HepG2 (cell line): ENCODE data around the gene HDGFL2. TPM values are rescaled to one million over a fixed set of nuclear protein-coding genes. Genes with fewer than 3 reads are reported as not detected.

Experiments
- DZIP1 ChIP-seq: sonication (generic); formaldehyde crosslinking; IDR thresholded peaks from 2 replicates; pipeline ENCODE4 v1.5.0; 2020; ENCODE audit warnings: mild to moderate bottlenecking, missing genetic modification reagents
- GPN1 ChIP-seq: sonication (generic); formaldehyde crosslinking; IDR thresholded peaks from 2 replicates; pipeline ENCODE4 v1.5.1; 2020; ENCODE audit warnings: missing genetic modification reagents, borderline replicate concordance
- HIC2 ChIP-seq: sonication (generic); formaldehyde crosslinking; IDR thresholded peaks from 2 replicates; pipeline ENCODE4 v1.9.0; 2022; ENCODE audit warnings: low read depth, missing genetic modification reagents
- HNRNPH1 ChIP-seq: fragments of 200-400 bp; formaldehyde crosslinking; optimal IDR thresholded peaks from 2 replicates; pipeline ENCODE3; 2017; ENCODE audit warnings: mild to moderate bottlenecking, low read depth, low read length
- IRF2 ChIP-seq: IDR thresholded peaks from 2 replicates; pipeline ENCODE4 v1.6.1; 2018; ENCODE audit warnings: missing genetic modification reagents, missing compliant biosample characterization
- KDM5B ChIP-seq: sonication (generic); formaldehyde crosslinking; IDR thresholded peaks from 2 replicates; pipeline ENCODE4 v1.4.0; 2020; ENCODE audit warnings: missing genetic modification reagents, mild to moderate bottlenecking, borderline replicate concordance
- KLF9 ChIP-seq: IDR thresholded peaks from 2 replicates; pipeline ENCODE4 v1.6.1; 2016; ENCODE audit warnings: low read depth
- MAFK ChIP-seq, 2 experiments: IDR thresholded peaks in 1 of 2; conservative IDR thresholded peaks in 1 of 2; 2 replicates each; pipeline ENCODE4 v1.6.1; 2011; ENCODE audit warnings: improper control_type of control experiment in 2 of 2, low read length in 2 of 2
- SMYD3 ChIP-seq: sonication (generic); formaldehyde crosslinking; IDR thresholded peaks from 2 replicates; pipeline ENCODE4 v1.8.1; 2023; ENCODE audit warnings: mild to moderate bottlenecking, missing genetic modification reagents
- SOX5 ChIP-seq: IDR thresholded peaks from 2 replicates; pipeline ENCODE4 v1.6.1; 2016; ENCODE audit warnings: borderline replicate concordance
- STAG1 ChIP-seq: sonication (generic); formaldehyde crosslinking; IDR thresholded peaks from 2 replicates; pipeline ENCODE4 v1.4.0; 2020; ENCODE audit warnings: missing genetic modification reagents
- ZC3H13 ChIP-seq: sonication (generic); formaldehyde crosslinking; IDR thresholded peaks from 2 replicates; pipeline ENCODE4 v1.8.1; 2023; ENCODE audit warnings: mild to moderate bottlenecking, missing genetic modification reagents, moderate library complexity
- ZFP62 ChIP-seq: sonication (generic); formaldehyde crosslinking; IDR thresholded peaks from 2 replicates; pipeline ENCODE4 v1.4.0; 2020; ENCODE audit warnings: missing genetic modification reagents
- ZKSCAN1 ChIP-seq: fragments of 150-350 bp; IDR thresholded peaks from 2 replicates; pipeline ENCODE4 v1.6.1; 2014; ENCODE audit warnings: low read length
- ZNF292 ChIP-seq: sonication (generic); formaldehyde crosslinking; IDR thresholded peaks from 2 replicates; pipeline ENCODE4 v1.8.1; 2022; ENCODE audit warnings: mild to moderate bottlenecking, low read depth, missing genetic modification reagents, borderline replicate concordance
- ZNF441 ChIP-seq: sonication (generic); formaldehyde crosslinking; IDR thresholded peaks from 2 replicates; pipeline ENCODE4 v1.7.0; 2021; ENCODE audit warnings: missing genetic modification reagents, borderline replicate concordance
- ZSCAN25 ChIP-seq: sonication (generic); formaldehyde crosslinking; IDR thresholded peaks from 2 replicates; pipeline ENCODE4 v1.8.0; 2022; ENCODE audit warnings: mild to moderate bottlenecking, missing genetic modification reagents
- polyA plus RNA-seq, 8 experiments: library from polyadenylated mRNA; depleted of rRNA in 3 of 8; stranded (reverse) in 7 of 8; unstranded in 1 of 8; fragments of >200 nt; fragmentation: Illumina TruSeq in 4 of 8; extraction: Trizol in 4 of 8; gene quantifications; 2 replicates each; pipeline versions ENCODE4 v1.2.1 to v1.2.3, GENCODE V29; 2011 to 2016; ENCODE audit warnings: low read depth in 4 of 8, missing spikeins in 1 of 8, mixed read lengths in 1 of 8; ENCODE audit not compliant: insufficient read depth in 1 of 8
- total RNA-seq, 5 experiments: library from RNA; depleted of rRNA; stranded (reverse); fragments of >200 nt; fragmentation: Illumina TruSeq; extraction: Trizol; gene quantifications; 2 replicates each; pipeline ENCODE4 v1.2.3, GENCODE V29; 2016; ENCODE audit warnings: low read depth in 1 of 5
- TF ChIP-seq, protein P1 (sequence below): sonication (generic); formaldehyde crosslinking; IDR thresholded peaks from 2 replicates; pipeline ENCODE4 v1.8.0; 2022; ENCODE audit warnings: mild to moderate bottlenecking, missing genetic modification reagents, borderline replicate concordance
- TF ChIP-seq, protein P2 (sequence below): sonication (generic); formaldehyde crosslinking; IDR thresholded peaks from 2 replicates; pipeline ENCODE4 v1.5.0; 2020; ENCODE audit warnings: mild to moderate bottlenecking, missing genetic modification reagents
- TF ChIP-seq, protein P3 (sequence below): sonication (generic); formaldehyde crosslinking; conservative IDR thresholded peaks from 2 replicates; pipeline ENCODE4 v1.4.0; 2020; ENCODE audit warnings: missing genetic modification reagents

HDGFL2 gene
- total and polyA plus RNA-seq, 2 of the 13 experiments (the other 11 are each of a cell fraction or from before 2014, with no cell fraction given) = 20.0 to 51.1 TPM

DNA sequence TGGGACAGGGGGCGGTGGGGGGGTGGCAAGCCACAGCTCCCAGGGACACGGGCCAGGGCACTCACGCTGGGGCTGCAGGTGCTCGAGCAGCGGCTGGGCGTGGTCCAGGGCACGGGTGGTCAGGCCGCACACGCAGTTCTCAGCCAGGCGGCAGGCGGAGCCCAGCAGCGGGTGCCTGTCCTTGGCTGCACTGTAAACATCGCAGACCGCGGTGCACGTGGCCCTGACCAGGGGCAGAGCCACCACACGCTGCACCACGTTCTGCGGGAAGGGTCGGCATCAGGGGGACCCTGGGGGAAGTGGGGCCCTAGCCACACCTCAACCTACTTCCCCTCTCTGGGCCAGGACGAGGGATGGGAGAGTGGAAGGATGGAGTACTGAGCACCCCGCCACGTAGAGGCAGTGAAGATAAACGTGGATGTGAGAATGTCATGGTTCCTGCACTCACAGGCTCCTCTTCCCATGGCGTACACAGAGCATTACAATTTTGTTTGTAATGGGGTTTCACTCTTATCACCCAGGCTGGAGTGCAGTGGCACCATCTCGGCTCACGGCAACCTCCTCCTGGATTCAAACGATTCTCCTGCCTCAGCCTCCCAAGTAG is 59.6 kb downstream of the HDGFL2 start (continued):
- TF ChIP-seq HNRNPH1 (no peak), ZNF441 (CRISPR knock-in tag) (0 out of 2 replicates have a peak, but pooled peaks have one; percentile 31), ZKSCAN1 (no peak), STAG1 (CRISPR knock-in tag) (peak; percentile 21), SMYD3 (no peak), GPN1 (CRISPR knock-in tag) (no peak), DZIP1 (CRISPR knock-in tag) (peak; percentile 62), ZFP62 (CRISPR knock-in tag) (no peak), SOX5 (peak; percentile 54), IRF2 (peak; percentile 82), ZSCAN25 (CRISPR knock-in tag) (peak; percentile 43; the same call in 1 of the 2 replicates), KLF9 (CRISPR knock-in tag) (no peak), ZC3H13 (CRISPR knock-in tag) (peak; percentile 75; the same call in 1 of the 2 replicates), HIC2 (CRISPR knock-in tag) (peak; percentile 88), MAFK (conservative IDR thresholded peaks at IDR 0.05 in 1 of 2, IDR thresholded peaks at IDR 0.05 in 1 of 2; ENCODE audit: low read length in 2 of 2) (no peak), KDM5B (peak; percentile 92; the same call in 1 of the 2 replicates), ZNF292 (CRISPR knock-in tag) (no peak; the same call in 1 of the 2 replicates)
- TF ChIP-seq, protein P1, sequence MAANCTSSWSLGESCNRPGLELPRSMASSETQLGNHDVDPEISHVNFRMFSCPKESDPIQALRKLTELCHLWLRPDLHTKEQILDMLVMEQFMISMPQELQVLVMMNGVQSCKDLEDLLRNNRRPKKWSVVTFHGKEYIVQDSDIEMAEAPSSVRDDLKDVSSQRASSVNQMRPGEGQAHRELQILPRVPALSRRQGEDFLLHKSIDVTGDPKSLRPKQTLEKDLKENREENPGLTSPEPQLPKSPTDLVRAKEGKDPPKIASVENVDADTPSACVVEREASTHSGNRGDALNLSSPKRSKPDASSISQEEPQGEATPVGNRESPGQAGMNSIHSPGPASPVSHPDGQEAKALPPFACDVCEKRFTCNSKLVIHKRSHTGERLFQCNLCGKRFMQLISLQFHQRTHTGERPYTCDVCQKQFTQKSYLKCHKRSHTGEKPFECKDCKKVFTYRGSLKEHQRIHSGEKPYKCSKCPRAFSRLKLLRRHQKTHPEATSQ = no peak
- TF ChIP-seq, protein P2, sequence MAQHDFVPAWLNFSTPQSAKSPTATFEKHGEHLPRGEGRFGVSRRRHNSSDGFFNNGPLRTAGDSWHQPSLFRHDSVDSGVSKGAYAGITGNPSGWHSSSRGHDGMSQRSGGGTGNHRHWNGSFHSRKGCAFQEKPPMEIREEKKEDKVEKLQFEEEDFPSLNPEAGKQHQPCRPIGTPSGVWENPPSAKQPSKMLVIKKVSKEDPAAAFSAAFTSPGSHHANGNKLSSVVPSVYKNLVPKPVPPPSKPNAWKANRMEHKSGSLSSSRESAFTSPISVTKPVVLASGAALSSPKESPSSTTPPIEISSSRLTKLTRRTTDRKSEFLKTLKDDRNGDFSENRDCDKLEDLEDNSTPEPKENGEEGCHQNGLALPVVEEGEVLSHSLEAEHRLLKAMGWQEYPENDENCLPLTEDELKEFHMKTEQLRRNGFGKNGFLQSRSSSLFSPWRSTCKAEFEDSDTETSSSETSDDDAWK (CRISPR knock-in tag) = no peak
- TF ChIP-seq, protein P3, sequence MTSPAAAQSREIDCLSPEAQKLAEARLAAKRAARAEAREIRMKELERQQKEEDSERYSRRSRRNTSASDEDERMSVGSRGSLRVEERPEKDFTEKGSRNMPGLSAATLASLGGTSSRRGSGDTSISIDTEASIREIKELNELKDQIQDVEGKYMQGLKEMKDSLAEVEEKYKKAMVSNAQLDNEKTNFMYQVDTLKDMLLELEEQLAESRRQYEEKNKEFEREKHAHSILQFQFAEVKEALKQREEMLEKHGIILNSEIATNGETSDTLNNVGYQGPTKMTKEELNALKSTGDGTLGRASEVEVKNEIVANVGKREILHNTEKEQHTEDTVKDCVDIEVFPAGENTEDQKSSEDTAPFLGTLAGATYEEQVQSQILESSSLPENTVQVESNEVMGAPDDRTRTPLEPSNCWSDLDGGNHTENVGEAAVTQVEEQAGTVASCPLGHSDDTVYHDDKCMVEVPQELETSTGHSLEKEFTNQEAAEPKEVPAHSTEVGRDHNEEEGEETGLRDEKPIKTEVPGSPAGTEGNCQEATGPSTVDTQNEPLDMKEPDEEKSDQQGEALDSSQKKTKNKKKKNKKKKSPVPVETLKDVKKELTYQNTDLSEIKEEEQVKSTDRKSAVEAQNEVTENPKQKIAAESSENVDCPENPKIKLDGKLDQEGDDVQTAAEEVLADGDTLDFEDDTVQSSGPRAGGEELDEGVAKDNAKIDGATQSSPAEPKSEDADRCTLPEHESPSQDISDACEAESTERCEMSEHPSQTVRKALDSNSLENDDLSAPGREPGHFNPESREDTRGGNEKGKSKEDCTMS (CRISPR knock-in tag) = no peak
